ENCODE data around the gene ZNRF1. TPM values are rescaled to one million over a fixed set of nuclear protein-coding genes. Genes with fewer than 3 reads are reported as not detected.

Gene ZNRF1
- total RNA-seq, 1 experiment from 2014 or later: 48.2 TPM

- H3K9me2 ChIP-seq (ENCODE audit: insufficient read depth): no peaks in the 10 kb centered on the region
- intact Hi-C loops (cut with micrococcal nuclease): no loop called here
- ChIA-PET POLR2A (no interaction called here), CTCF (no interaction called here), RAD21 (ENCODE audit: low non-redundant PET in 1 of 2, low total read pairs in 2 of 2, uncharacterized antibody in 2 of 2, unreplicated experiment in 2 of 2) (interaction anchor here in 1 of 2 experiments (1.0 kb wide), 1 partner anchor 56 kb away, joined by 3 read pairs; the partner anchor contains the start of gene ZNRF1)
- H2AFZ ChIP-seq (ENCODE audit: low read depth, low read length, poor library complexity, severe bottlenecking): no peak overlapping the region
- peaks cover 23 to 28% of the 10 kb centered on the region in 2 experiments for H3K4me1 ChIP-seq (ENCODE audit: control insufficient read depth in 1 of 2, insufficient read depth in 2 of 2, low read length in 2 of 2)
- H3K36me3 ChIP-seq (ENCODE audit: control insufficient read depth in 1 of 2, insufficient read depth in 2 of 2, low read length in 2 of 2): no peaks in the 10 kb centered on the region
- peaks cover 5% of the 10 kb centered on the region; the same call in 1 of the 2 replicates for H4K20me1 ChIP-seq (ENCODE audit: insufficient read depth)
- peak overlapping the region in 1 of 2 experiments; percentile 8; a peak in 1 of 4 replicates for H3K4me3 ChIP-seq (replicated peaks in 1 of 2; ENCODE audit: low read depth in 1 of 2, low read length in 2 of 2)
- peaks cover 81% of the 10 kb centered on the region for H3K79me2 ChIP-seq (ENCODE audit: insufficient read depth, low read length)
- H3K27ac ChIP-seq (ENCODE audit: low read depth, low read length): peak overlapping the region; percentile 41
- no peaks in the 10 kb centered on the region for H3K27me3 ChIP-seq (ENCODE audit: insufficient read depth, low read length)
- BruUV-seq (replicated peaks): no TSS peak
- H3K4me2 ChIP-seq (ENCODE audit: low read length): peak overlapping the region; percentile 59
- ATAC-seq: peak; percentile 63
- no peaks in the 10 kb centered on the region for H3K9me3 ChIP-seq (ENCODE audit: control insufficient read depth in 1 of 2, insufficient read depth in 1 of 2, low read depth in 1 of 2, low read length in 2 of 2)
- peak; percentile 40 for DNase-seq (ENCODE audit: low read depth, low spot score)
- H3K9ac ChIP-seq (ENCODE audit: low read length): no peak overlapping the region
- TF ChIP-seq FOSL1 (IDR thresholded peaks at IDR 0.05; ENCODE audit: low read depth) (0 out of 2 replicates have a peak, but pooled peaks have one; percentile 31), RAD21 (IDR thresholded peaks at IDR 0.05; ENCODE audit: low read depth) (no peak), ZBTB33 (IDR thresholded peaks at IDR 0.05; ENCODE audit: extremely low read depth, insufficient replicate concordance, low read length) (no peak), EZH2 (IDR thresholded peaks at IDR 0.05) (no peak), REST (IDR thresholded peaks at IDR 0.05; ENCODE audit: low read depth) (no peak), SIN3A (IDR thresholded peaks at IDR 0.05; ENCODE audit: low read depth) (no peak), EGR1 (IDR thresholded peaks at IDR 0.05; ENCODE audit: low read depth) (no peak), ZNF274 (IDR thresholded peaks at IDR 0.05; ENCODE audit: low read depth, low read length) (no peak), CTCF (IDR thresholded peaks at IDR 0.05 in 2 of 3, conservative IDR thresholded peaks at IDR 0.05 in 1 of 3; ENCODE audit: borderline replicate concordance in 1 of 3, insufficient read depth in 1 of 3, low read depth in 2 of 3, low read length in 2 of 3) (no peak), ZFX (IDR thresholded peaks at IDR 0.05) (no peak), EZH2phosphoT487 (IDR thresholded peaks at IDR 0.05; ENCODE audit: borderline replicate concordance) (no peak), ELF1 (IDR thresholded peaks at IDR 0.05; ENCODE audit: borderline replicate concordance, low read depth) (no peak), CEBPB (IDR thresholded peaks at IDR 0.05; ENCODE audit: low read depth) (no peak), SRF (IDR thresholded peaks at IDR 0.05; ENCODE audit: low read depth) (0 out of 2 replicates have a peak, but pooled peaks have one; percentile 32), YY1 (IDR thresholded peaks at IDR 0.05; ENCODE audit: extremely low read depth, insufficient replicate concordance, low read depth, low read length) (no peak), POLR2AphosphoS5 (IDR thresholded peaks at IDR 0.05; ENCODE audit: low read depth, low read length) (peak; percentile 42; the same call in 1 of the 2 replicates), CBX3 (IDR thresholded peaks at IDR 0.05; ENCODE audit: low read depth) (peak; percentile 52; the same call in 1 of the 2 replicates), POLR2A (IDR thresholded peaks at IDR 0.05; ENCODE audit: borderline replicate concordance, extremely low read depth, insufficient read depth, insufficient read length) (no peak), SP1 (IDR thresholded peaks at IDR 0.05; ENCODE audit: low read depth) (peak; percentile 36; the same call in 1 of the 2 replicates), ATF3 (IDR thresholded peaks at IDR 0.05) (no peak)
These were observed 55.1 kb downstream of the ZNRF1 start for GRCh38 chr16:75053791-75054555.
